GM12878 (cell line): ENCODE results near the gene MARCHF11. TPM values are rescaled to one million over a fixed set of nuclear protein-coding genes. Genes with fewer than 3 reads are reported as not detected.

Experiments
- ATAC-seq: fragments of 200-7000 bp; cut with Tn5 transposase; 3 replicates; pipeline ENCODE4 v1.9.1; 2020; ENCODE audit warnings: mild to moderate bottlenecking, moderate library complexity
- BruUV-seq: library from RNA; stranded (reverse); fragments of 400-500 nt; replicated peaks from 2 replicates; lab custom pipeline; 2021; lab: Mats Ljungman, UMichigan
- CTCF ChIA-PET: fragments of 300-600 bp; sonication (Branson Sonifier 250); formaldehyde crosslinking; extraction: SDS; loops from one replicate; lab custom pipeline; 2021; ENCODE audit warnings: inconsistent platforms; lab: Yijun Ruan, JAX
- POLR2A ChIA-PET: fragments of 350-600 bp; formaldehyde crosslinking; extraction: SDS; loops from one replicate; lab custom pipeline; 2021; ENCODE audit warnings: inconsistent platforms; lab: Charles Lee
- RAD21 ChIA-PET: fragments of 300-600 bp; sonication (Branson Sonifier 250); formaldehyde crosslinking; loops from one replicate; lab custom pipeline; 2023; ENCODE audit warnings: antibody characterized with exemption; ENCODE audit not compliant: unreplicated experiment; lab: Charles Lee
- SMC1A ChIA-PET: fragments of 300-600 bp; sonication (Branson Sonifier 250); formaldehyde crosslinking; loops from one replicate; lab custom pipeline; 2023; ENCODE audit not compliant: unreplicated experiment, uncharacterized antibody; lab: Charles Lee
- DNase-seq: peaks from one replicate; pipeline ENCODE4 v3.0.0-alpha.2; 2011; ENCODE audit warnings: low read depth, low spot score
- FAIRE-seq: peaks from 3 replicates; lab custom pipeline; 2011; peaks lifted over from hg19 to GRCh38; lab: Jason Lieb, UNC
- H2AFZ ChIP-seq: 2 replicates; pipeline ENCODE4 v1.6.0; 2011; ENCODE audit warnings: low read depth, low read length, control low read depth; ENCODE audit not compliant: control insufficient read depth
- H3K27ac ChIP-seq: 2 replicates; pipeline ENCODE4 v1.5.1; 2011; ENCODE audit warnings: control low read depth; ENCODE audit not compliant: control insufficient read depth, insufficient read depth
- H3K27me3 ChIP-seq, 2 experiments: replicated peaks in 1 of 2; 2 replicates each; pipeline versions ENCODE4 v1.6.0 to v1.6.1; 2011; ENCODE audit warnings: low read length in 1 of 2; ENCODE audit not compliant: control insufficient read depth in 2 of 2, insufficient read depth in 2 of 2
- H3K36me3 ChIP-seq, 2 experiments: 2 replicates each; pipeline ENCODE4 v1.5.1; 2011; ENCODE audit warnings: low read length in 1 of 2; ENCODE audit not compliant: control insufficient read depth in 2 of 2, insufficient read depth in 2 of 2
- H3K4me1 ChIP-seq: 2 replicates; pipeline ENCODE4 v1.6.1; 2011; ENCODE audit warnings: mild to moderate bottlenecking, low read length, moderate library complexity, mixed read lengths; ENCODE audit not compliant: control insufficient read depth, insufficient read depth
- H3K4me2 ChIP-seq: 2 replicates; pipeline ENCODE4 v1.6.0; 2011; ENCODE audit warnings: control low read depth; ENCODE audit not compliant: control insufficient read depth, insufficient read depth
- H3K4me3 ChIP-seq: fragments of 200-600 bp; sonication (generic); 2 replicates; pipeline ENCODE4 v1.5.1; 2016
- H3K79me2 ChIP-seq: 2 replicates; pipeline ENCODE4 v1.6.0; 2011; ENCODE audit warnings: low read length; ENCODE audit not compliant: control insufficient read depth, insufficient read depth
- H3K9ac ChIP-seq: 2 replicates; pipeline ENCODE4 v1.8.0; 2011; ENCODE audit warnings: low read length, control low read depth, mixed read lengths; ENCODE audit not compliant: control insufficient read depth, insufficient read depth
- H3K9me3 ChIP-seq: replicated peaks from 3 replicates; pipeline ENCODE4 v1.5.1; 2011; ENCODE audit warnings: mild to moderate bottlenecking, low read length; ENCODE audit not compliant: control insufficient read depth, insufficient read depth
- H4K20me1 ChIP-seq: 2 replicates; pipeline ENCODE4 v1.6.0; 2011; ENCODE audit not compliant: control insufficient read depth, insufficient read depth
- CTCF ChIP-seq, 3 experiments: IDR thresholded peaks in 2 of 3; conservative IDR thresholded peaks in 1 of 3; 2 replicates each; pipeline ENCODE4 v1.5.1; 2011; ENCODE audit warnings: low read depth in 3 of 3, low read length in 3 of 3, mild to moderate bottlenecking in 3 of 3, control low read depth in 2 of 3, moderate library complexity in 2 of 3, inconsistent platforms in 1 of 3, mixed read lengths in 1 of 3; ENCODE audit not compliant: control insufficient read depth in 2 of 3, insufficient read depth in 1 of 3; ENCODE audit errors: extremely low read depth in 1 of 3
- PAX8 ChIP-seq: fragments of 450-650 bp; IDR thresholded peaks from 2 replicates; pipeline ENCODE4 v1.6.1; 2017; ENCODE audit warnings: mild to moderate bottlenecking, moderate library complexity
- ZSCAN29 ChIP-seq: fragments of 450-650 bp; IDR thresholded peaks from 2 replicates; pipeline ENCODE4 v1.6.1; 2017; ENCODE audit warnings: mild to moderate bottlenecking, moderate library complexity
- WGBS: methylation state at CpG from one replicate; pipeline ENCODE4 v1.1.6; 2016; ENCODE audit warnings: low lambda C conversion rate; ENCODE audit not compliant: insufficient replicate concordance, insufficient coverage; ENCODE audit errors: missing lambda C conversion rate; 5-methylcytosine and 5-hydroxymethylcytosine counted together
- in situ Hi-C: fragments of 300-500 bp; cut with MboI; formaldehyde crosslinking; loops from 9 replicates; pipeline ENCODE4 v1.14.3; 2018; ENCODE audit warnings: mixed read lengths
- intact Hi-C: fragments of 100-400 bp; cut with micrococcal nuclease; formaldehyde crosslinking; loops from one replicate; pipeline ENCODE4 v1.14.2; 2022; ENCODE audit not compliant: unreplicated experiment
- polyA plus RNA-seq, 11 experiments: library from polyadenylated mRNA; depleted of rRNA in 4 of 11; unstranded in 6 of 11; stranded (reverse) in 5 of 11; fragments of >200 nt; fragmentation: Nextera tagmentation in 4 of 11; fragmentation: Illumina TruSeq in 1 of 11; extraction: Ambion mirVana in 4 of 11; extraction: Trizol in 1 of 11; gene quantifications; 1 replicate in 1 of 11; 2 replicates in 10 of 11; pipeline versions ENCODE4 v1.2.1 to v1.2.3, GENCODE V29; 2011 to 2016; ENCODE audit warnings: inconsistent platforms in 2 of 11, missing spikeins in 2 of 11, low read depth in 1 of 11
- total RNA-seq, 4 experiments: library from RNA; depleted of rRNA in 3 of 4; stranded (reverse); fragments of >200 nt in 3 of 4; fragmentation: Illumina TruSeq in 1 of 4; extraction: Trizol in 1 of 4; gene quantifications; 2 replicates each; pipeline versions ENCODE4 v1.2.1 to v1.2.3, GENCODE V29; 2013 to 2021

MARCHF11 gene
- total and polyA plus RNA-seq, 10 of the 15 experiments (the other 5 are each of a cell fraction or from before 2014, with no cell fraction given) = 0.26 TPM; not detected in 9

- intact Hi-C loops = no loop called here
- Histone ChIP-seq H3K9me3 (no peaks in the 10 kb centered on the region), H3K27me3 (no peaks in the 10 kb centered on the region), H3K79me2 (no peaks in the 10 kb centered on the region), H3K36me3 (no peaks in the 10 kb centered on the region), H3K4me2 (no peak overlapping the region), H3K4me1 (no peaks in the 10 kb centered on the region), H2AFZ (no peak overlapping the region), H3K9ac (no peak overlapping the region), H4K20me1 (no peaks in the 10 kb centered on the region), H3K4me3 (no peak overlapping the region), H3K27ac (no peak overlapping the region)
- no peak for TF ChIP-seq ZSCAN29
- WGBS = 8% methylated on average over 1 of the region's 1 CpG
- in situ Hi-C loops = no loop called here
- ATAC-seq (no peak), DNase-seq (no peak), FAIRE-seq (no peak)
- CTCF ChIA-PET = no interaction called here
- RAD21 ChIA-PET = no interaction called here
- no TSS peak for BruUV-seq
- SMC1A ChIA-PET = no interaction called here
- POLR2A ChIA-PET = no interaction called here
Observed at GRCh38 chr5:16135003-16135402, 44.6 kb downstream of the MARCHF11 start.

GRCh38 chr5:16134204-16134603 lies 45.4 kb downstream of the MARCHF11 start:
- Histone ChIP-seq H3K36me3 (no peaks in the 10 kb centered on the region), H3K9me3 (no peaks in the 10 kb centered on the region), H3K4me1 (no peaks in the 10 kb centered on the region), H3K27ac (no peak overlapping the region), H3K4me2 (no peak overlapping the region), H3K79me2 (no peaks in the 10 kb centered on the region), H3K4me3 (no peak overlapping the region), H2AFZ (no peak overlapping the region), H3K27me3 (no peaks in the 10 kb centered on the region), H4K20me1 (no peaks in the 10 kb centered on the region), H3K9ac (no peak overlapping the region)
- WGBS = 67% methylated on average over 3 of the region's 3 CpGs
- BruUV-seq = no TSS peak
- ATAC-seq = no peak
- POLR2A ChIA-PET = interaction anchor here (0.7 kb wide), 1 partner anchor 278 kb away, joined by 3 read pairs; no protein-coding TSS in a partner anchor
- DNase-seq = no peak
- in situ Hi-C loops = no loop called here
- FAIRE-seq = no peak
- RAD21 ChIA-PET = no interaction called here
- no peak for TF ChIP-seq CTCF (IDR thresholded peaks at IDR 0.05 in 2 of 3, conservative IDR thresholded peaks at IDR 0.05 in 1 of 3; ENCODE audit: control insufficient read depth in 2 of 3, extremely low read depth in 1 of 3, insufficient read depth in 1 of 3, low read depth in 3 of 3, low read length in 3 of 3)
- TF ChIP-seq PAX8 = no peak
- SMC1A ChIA-PET = no interaction called here
- intact Hi-C loops = no loop called here
- CTCF ChIA-PET = no interaction called here
